Activated CD4-positive, alpha-beta T cell treated with anti-CD3 and anti-CD28 coated beads, Interleukin-2, amount 10 ng/mL, durations not matched to agents 7 days and 5 days (primary cell): Measurements from ENCODE around the gene SOCS2. TPM values are rescaled to one million over a fixed set of nuclear protein-coding genes. Genes with fewer than 3 reads are reported as not detected.

Experiments used
- CTCF ChIA-PET: fragments of 350-600 bp; sonication (Branson Sonifier 250); formaldehyde crosslinking; loops from one replicate; lab custom pipeline; 2021; ENCODE audit warnings: antibody characterized with exemption; lab: Charles Lee
- POLR2A ChIA-PET: fragments of 350-600 bp; sonication (Branson Sonifier 250); formaldehyde crosslinking; loops from one replicate; lab custom pipeline; 2021; ENCODE audit warnings: antibody characterized with exemption; lab: Charles Lee
- DNase-seq: peaks from one replicate; pipeline ENCODE4 v3.0.0-alpha.2; 2020
- H3K27ac Mint-ChIP-seq: one replicate; pipeline ENCODE4 v1.8.0; 2021; ENCODE audit warnings: mild to moderate bottlenecking, moderate library complexity, mixed read lengths
- H3K27me3 Mint-ChIP-seq: one replicate; pipeline ENCODE4 v1.8.0; 2021; ENCODE audit warnings: mixed read lengths
- H3K36me3 Mint-ChIP-seq: one replicate; pipeline ENCODE4 v1.8.0; 2021; ENCODE audit warnings: low read depth, mixed read lengths
- H3K4me1 Mint-ChIP-seq: one replicate; pipeline ENCODE4 v1.8.0; 2021; ENCODE audit warnings: mixed read lengths
- H3K4me3 Mint-ChIP-seq: one replicate; pipeline ENCODE4 v1.8.0; 2021; ENCODE audit warnings: mild to moderate bottlenecking, moderate library complexity, mixed read lengths
- H3K9me3 Mint-ChIP-seq: one replicate; pipeline ENCODE4 v1.8.0; 2021; ENCODE audit warnings: mixed read lengths
- total RNA-seq, 2 experiments: library from RNA; stranded (reverse); gene quantifications; one replicate each; pipeline ENCODE4 v1.2.3, GENCODE V29; 2021

Gene SOCS2
- total RNA-seq, 2 experiments from 2014 or later, result 28.0 to 31.6 TPM

DNA sequence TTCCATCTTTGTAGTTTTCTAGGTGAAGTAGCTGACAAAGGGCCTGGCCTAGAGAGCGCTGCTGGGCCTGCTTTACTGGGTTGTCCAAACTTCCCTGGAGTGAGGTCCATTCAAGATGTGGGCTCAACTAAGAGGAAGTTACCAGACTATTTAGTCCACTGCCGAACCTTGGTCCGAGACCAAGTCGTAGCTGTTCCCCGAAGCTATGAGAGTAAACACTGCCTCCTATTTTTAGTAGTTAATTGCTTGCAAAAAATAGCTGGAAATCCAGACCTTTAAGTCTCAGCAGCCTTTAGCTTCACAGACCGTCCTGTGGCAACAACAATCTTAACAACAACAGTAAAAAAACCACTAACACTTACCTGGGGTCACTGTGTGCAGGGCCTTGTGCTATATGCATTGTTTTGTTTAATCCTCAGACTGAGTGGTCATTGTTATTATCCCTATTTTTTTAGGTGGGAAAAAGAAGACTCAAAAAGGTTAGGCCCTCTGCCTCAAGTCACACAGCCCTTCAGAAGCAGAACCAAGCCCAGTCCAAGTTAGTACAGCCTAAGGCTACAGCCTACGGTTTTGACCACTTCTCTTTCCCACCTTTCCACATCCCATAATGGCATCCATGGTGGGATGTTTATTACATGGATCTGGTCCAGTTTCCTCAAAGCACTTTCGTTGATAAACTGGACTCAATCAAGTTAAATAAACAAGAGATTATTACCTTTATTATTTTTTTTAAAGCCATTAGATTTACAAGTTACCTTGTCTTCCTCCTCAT lies 30.6 kb downstream of the SOCS2 start:
- no peaks in the 10 kb centered on the region for H3K36me3 Mint-ChIP-seq

DNA sequence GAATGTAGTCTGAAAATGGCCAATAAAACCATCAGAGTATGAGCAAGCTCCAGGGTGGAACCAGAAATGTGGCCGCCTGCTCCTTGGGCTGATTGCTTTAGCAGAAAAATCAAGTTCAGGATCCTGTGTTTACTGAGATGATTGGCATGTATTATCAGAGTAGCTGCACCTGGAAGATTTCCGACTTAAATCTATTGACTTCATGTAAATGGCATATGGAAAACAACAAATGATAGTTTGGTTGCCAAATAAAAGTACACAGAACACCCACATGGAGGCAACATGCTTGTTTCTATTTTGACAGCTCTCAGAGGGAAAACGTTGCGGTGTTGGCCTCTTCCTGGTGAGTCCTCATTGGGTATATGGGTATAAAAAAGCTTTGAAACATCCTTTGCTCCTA lies 31.3 kb downstream of the SOCS2 start:
- Mint-ChIP-seq H3K27me3 (peaks cover 11% of the 10 kb centered on the region), H3K9me3 (no peaks in the 10 kb centered on the region)
- CTCF ChIA-PET, result interaction anchor here (0.6 to 0.8 kb wide), 2 partner anchors 16 to 1408 kb away, joined by 3 to 4 read pairs; no protein-coding TSS in a partner anchor

More for the DNA sequence above, 30.6 kb downstream of the SOCS2 start:
- H3K4me1 Mint-ChIP-seq, result peaks cover 6% of the 10 kb centered on the region
- no peak for DNase-seq
- POLR2A ChIA-PET, result no interaction called here
- H3K4me3 Mint-ChIP-seq, result no peak overlapping the region
- peaks cover 13% of the 10 kb centered on the region for H3K27me3 Mint-ChIP-seq
- H3K9me3 Mint-ChIP-seq, result no peaks in the 10 kb centered on the region
- no peak overlapping the region for H3K27ac Mint-ChIP-seq
- CTCF ChIA-PET, result interaction anchor here (0.8 kb wide), 1 partner anchor 15 kb away, joined by 3 read pairs; no protein-coding TSS in a partner anchor

DNA sequence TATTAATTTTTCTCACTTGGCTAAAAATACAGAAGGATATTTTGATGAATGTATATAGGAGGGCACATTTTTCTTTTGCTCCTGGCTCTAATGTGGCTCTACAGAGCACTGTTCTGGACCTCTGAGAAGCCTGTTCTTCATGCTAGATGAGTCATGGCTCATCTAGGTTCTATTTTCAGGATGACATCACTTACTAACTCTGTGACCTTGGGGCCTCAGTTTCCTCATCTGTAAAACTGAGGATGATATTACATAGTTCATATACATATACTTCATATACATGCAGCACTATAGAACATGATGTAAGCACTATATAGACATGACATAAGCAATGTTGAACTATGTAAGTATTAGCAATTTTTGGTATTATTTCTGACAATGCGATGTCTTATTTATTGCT lies 35.8 kb downstream of the SOCS2 start:
- Mint-ChIP-seq H3K27ac (no peak overlapping the region), H3K36me3 (no peaks in the 10 kb centered on the region), H3K4me1 (peaks cover 6% of the 10 kb centered on the region), H3K27me3 (peaks cover 21% of the 10 kb centered on the region), H3K4me3 (no peak overlapping the region), H3K9me3 (no peaks in the 10 kb centered on the region)
- CTCF ChIA-PET, result interaction anchor here (0.7 to 0.9 kb wide), 2 partner anchors 41 to 95 kb away, joined by 3 to 4 read pairs; no protein-coding TSS in a partner anchor
- POLR2A ChIA-PET, result no interaction called here
- DNase-seq, result no peak

More for the DNA sequence above, 31.3 kb downstream of the SOCS2 start:
- POLR2A ChIA-PET, result no interaction called here
- Mint-ChIP-seq H3K27ac (no peak overlapping the region), H3K4me3 (no peak overlapping the region), H3K4me1 (peaks cover 6% of the 10 kb centered on the region), H3K36me3 (no peaks in the 10 kb centered on the region)
- no peak for DNase-seq

- ChIA-PET CTCF (no interaction called here), POLR2A (no interaction called here)
- Mint-ChIP-seq H3K27ac (no peak overlapping the region), H3K4me3 (no peak overlapping the region), H3K4me1 (no peaks in the 10 kb centered on the region), H3K36me3 (no peaks in the 10 kb centered on the region), H3K27me3 (peaks cover 19% of the 10 kb centered on the region), H3K9me3 (no peaks in the 10 kb centered on the region)
- no peak for DNase-seq
Observed at GRCh38 chr12:93609281-93610192, 37.1 kb downstream of the SOCS2 start.

DNA sequence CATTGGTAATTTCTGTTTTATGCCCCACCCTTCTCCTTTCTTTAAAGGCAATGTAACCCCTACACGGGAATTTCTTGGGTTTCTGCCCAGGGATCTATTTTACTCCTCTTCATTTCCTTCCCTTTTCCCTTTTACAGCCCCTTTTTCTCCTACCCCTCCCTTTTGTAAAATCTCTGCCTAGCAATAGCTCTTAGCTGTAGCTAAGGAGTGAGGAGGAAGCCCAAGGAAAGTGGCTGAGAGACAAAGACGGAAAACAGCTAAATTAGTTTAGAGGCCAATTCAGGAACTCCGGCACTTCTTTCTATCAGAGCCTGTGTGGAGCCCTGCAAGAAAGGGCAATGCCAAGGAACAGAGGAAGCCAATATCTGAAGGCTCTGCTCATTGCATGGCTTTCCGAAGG lies 40.3 kb downstream of the SOCS2 start:
- Mint-ChIP-seq H3K9me3 (no peaks in the 10 kb centered on the region), H3K27ac (no peak overlapping the region), H3K36me3 (no peaks in the 10 kb centered on the region), H3K4me1 (no peaks in the 10 kb centered on the region), H3K4me3 (no peak overlapping the region), H3K27me3 (peaks cover 16% of the 10 kb centered on the region)
- CTCF ChIA-PET, result interaction anchor here (1.0 kb wide), 1 partner anchor 288 kb away, joined by 4 read pairs; no protein-coding TSS in a partner anchor
- POLR2A ChIA-PET, result interaction anchor here (0.6 kb wide), 1 partner anchor 409 kb away, joined by 3 read pairs; no protein-coding TSS in a partner anchor
- no peak for DNase-seq

GRCh38 chr12:93614917-93615596 lies 42.6 kb downstream of the SOCS2 start:
- no peaks in the 10 kb centered on the region for H3K36me3 Mint-ChIP-seq
- peaks cover 16% of the 10 kb centered on the region for H3K27me3 Mint-ChIP-seq
- no peaks in the 10 kb centered on the region for H3K4me1 Mint-ChIP-seq
- H3K9me3 Mint-ChIP-seq, result no peaks in the 10 kb centered on the region
- no peak overlapping the region for H3K27ac Mint-ChIP-seq
- H3K4me3 Mint-ChIP-seq, result no peak overlapping the region
- POLR2A ChIA-PET, result no interaction called here
- CTCF ChIA-PET, result interaction anchor here (0.6 kb wide), 1 partner anchor 1243 kb away, joined by 6 read pairs; no protein-coding TSS in a partner anchor
- DNase-seq, result no peak

GRCh38 chr12:93616584-93617101 lies 44.2 kb downstream of the SOCS2 start:
- ChIA-PET POLR2A (no interaction called here), CTCF (interaction anchor here (0.5 to 0.6 kb wide), 2 partner anchors 16 to 40 kb away, joined by 4 read pairs; no protein-coding TSS in a partner anchor)
- Mint-ChIP-seq H3K27me3 (peaks cover 16% of the 10 kb centered on the region), H3K4me1 (no peaks in the 10 kb centered on the region), H3K36me3 (no peaks in the 10 kb centered on the region), H3K27ac (no peak overlapping the region), H3K9me3 (no peaks in the 10 kb centered on the region), H3K4me3 (no peak overlapping the region)
- DNase-seq, result no peak

DNA sequence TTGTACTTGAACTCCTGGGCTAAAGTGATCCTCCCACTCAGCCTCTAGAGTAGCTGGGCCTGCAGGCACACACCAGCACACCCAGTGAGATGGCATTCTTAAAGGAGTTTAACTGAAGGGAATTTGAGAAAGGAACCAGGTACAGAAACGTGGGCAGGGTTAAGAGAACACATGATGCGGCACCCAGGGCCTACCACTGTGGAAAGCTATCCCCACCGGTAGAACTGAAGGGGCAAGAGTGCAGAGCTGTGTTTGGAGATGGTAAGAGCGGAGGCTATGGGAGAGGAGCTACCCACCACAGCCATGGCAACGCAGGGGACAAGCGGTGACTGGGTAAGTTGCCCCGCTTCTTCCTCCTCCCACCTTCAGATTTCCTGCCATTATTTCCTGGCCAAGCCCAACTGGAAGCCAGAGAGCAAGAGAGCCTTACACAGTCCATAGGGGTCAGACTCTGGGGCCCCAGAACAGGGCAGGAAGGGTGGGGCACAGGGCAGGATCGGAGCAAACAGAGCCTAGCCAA lies 46.5 kb downstream of the SOCS2 start:
- Mint-ChIP-seq H3K4me1 (no peaks in the 10 kb centered on the region), H3K27me3 (no peaks in the 10 kb centered on the region), H3K4me3 (no peak overlapping the region), H3K27ac (no peak overlapping the region), H3K36me3 (no peaks in the 10 kb centered on the region), H3K9me3 (no peaks in the 10 kb centered on the region)
- ChIA-PET POLR2A (no interaction called here), CTCF (no interaction called here)
- no peak for DNase-seq

DNA sequence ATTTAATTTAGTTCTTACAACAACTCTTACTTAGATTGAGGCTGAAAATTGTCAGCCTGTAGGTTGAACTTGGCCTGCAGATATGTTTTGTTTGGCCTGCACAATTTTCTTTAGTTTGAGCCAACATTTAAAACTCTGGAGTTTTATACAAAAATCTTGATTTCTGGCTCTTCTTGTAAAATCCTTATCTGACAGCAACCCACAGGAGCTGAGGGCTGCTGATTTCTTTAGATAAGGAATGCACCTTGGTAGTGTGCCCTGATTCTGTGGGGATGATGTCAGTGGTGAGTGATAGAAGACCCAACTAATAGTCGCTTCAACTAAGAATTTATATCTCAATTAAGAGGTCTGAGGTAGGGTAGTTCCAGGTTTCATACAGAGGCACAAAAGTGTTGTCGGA lies 49.5 kb downstream of the SOCS2 start:
- Mint-ChIP-seq H3K4me3 (no peak overlapping the region), H3K27me3 (no peaks in the 10 kb centered on the region), H3K36me3 (no peaks in the 10 kb centered on the region), H3K27ac (no peak overlapping the region), H3K9me3 (no peaks in the 10 kb centered on the region), H3K4me1 (no peaks in the 10 kb centered on the region)
- ChIA-PET CTCF (no interaction called here), POLR2A (no interaction called here)
- DNase-seq, result no peak

DNA sequence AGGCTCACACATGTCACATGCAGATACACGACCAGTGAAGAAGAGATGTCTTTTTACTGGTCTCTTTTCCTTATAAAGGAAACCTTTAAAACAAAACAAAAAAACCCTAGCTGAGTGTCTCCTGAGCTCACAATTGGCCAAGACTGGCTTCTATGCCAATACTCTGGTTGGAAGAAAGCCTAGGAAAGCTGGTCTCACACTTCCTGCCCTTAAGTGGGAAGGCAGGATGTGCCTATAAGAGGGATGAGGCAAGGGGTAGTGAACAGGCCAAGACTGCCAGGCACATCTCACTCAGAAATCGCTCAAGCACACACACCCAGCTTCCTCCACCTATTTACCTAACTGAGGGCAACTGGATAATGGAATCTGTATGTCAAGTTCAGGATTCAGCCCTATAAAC lies 50.0 kb downstream of the SOCS2 start:
- H3K4me3 Mint-ChIP-seq, result no peak overlapping the region
- ChIA-PET POLR2A (no interaction called here), CTCF (interaction anchor here (0.7 kb wide), 1 partner anchor 289 kb away, joined by 3 read pairs; no protein-coding TSS in a partner anchor)
- no peaks in the 10 kb centered on the region for H3K36me3 Mint-ChIP-seq
- no peaks in the 10 kb centered on the region for H3K4me1 Mint-ChIP-seq
- H3K9me3 Mint-ChIP-seq, result no peaks in the 10 kb centered on the region
- no peak overlapping the region for H3K27ac Mint-ChIP-seq
- no peaks in the 10 kb centered on the region for H3K27me3 Mint-ChIP-seq
- DNase-seq, result no peak

GRCh38 chr12:93624595-93625294 lies 52.3 kb downstream of the SOCS2 start:
- CTCF ChIA-PET, result interaction anchor here (0.7 kb wide), 1 partner anchor 262 kb away, joined by 3 read pairs; no protein-coding TSS in a partner anchor
- Mint-ChIP-seq H3K36me3 (no peaks in the 10 kb centered on the region), H3K27me3 (peaks cover 2% of the 10 kb centered on the region), H3K9me3 (peaks cover 3% of the 10 kb centered on the region), H3K27ac (no peak overlapping the region), H3K4me3 (no peak overlapping the region), H3K4me1 (no peaks in the 10 kb centered on the region)
- POLR2A ChIA-PET, result no interaction called here
- DNase-seq, result no peak
